Ovary (tissue), 9 donors: ENCODE results near the gene HIBADH. TPM values are rescaled to one million over a fixed set of nuclear protein-coding genes. Genes with fewer than 3 reads are reported as not detected.

Experiments used
- DNase-seq, 5 donors: peaks; one replicate each; pipeline ENCODE4 v3.0.0-alpha.2; 2019 to 2020
- H3K27ac ChIP-seq, 2 donors: fragments of 200-600 bp; one replicate each; pipeline versions ENCODE4 v1.5.1 to v1.8.0; 2019 to 2022
- H3K27me3 ChIP-seq: fragments of 200-600 bp; one replicate; pipeline ENCODE4 v1.8.0; 2022
- H3K36me3 ChIP-seq: fragments of 200-600 bp; sonication (generic); one replicate; pipeline ENCODE4 v1.5.1; 2019
- H3K4me1 ChIP-seq: one replicate; pipeline ENCODE4 v1.8.1; 2013; ENCODE audit warnings: mild to moderate bottlenecking, moderate library complexity; ENCODE audit not compliant: insufficient read depth
- H3K4me3 ChIP-seq: fragments of 200-600 bp; sonication (generic); one replicate; pipeline ENCODE4 v1.5.1; 2017
- H3K9me3 ChIP-seq, 2 donors: fragments of 200-600 bp in 1 of 2; sonication (generic) in 1 of 2; one replicate each; pipeline versions ENCODE4 v1.5.1 to v1.8.1; 2013 to 2019; ENCODE audit warnings: mild to moderate bottlenecking in 1 of 2, moderate library complexity in 1 of 2
- CTCF ChIP-seq, 3 donors: fragments of 450-650 bp in 2 of 3; fragments of 200-600 bp in 1 of 3; IDR thresholded peaks; one replicate each; pipeline versions ENCODE4 v1.5.1 to v1.8.0; 2016 to 2022; ENCODE audit warnings: antibody characterized with exemption in 3 of 3, mild to moderate bottlenecking in 1 of 3
- EP300 ChIP-seq: sonication (generic); formaldehyde crosslinking; IDR thresholded peaks from one replicate; pipeline ENCODE4 v1.6.1; 2017; ENCODE audit warnings: antibody characterized with exemption
- POLR2A ChIP-seq: fragments of 450-650 bp; IDR thresholded peaks from one replicate; pipeline ENCODE4 v1.6.1; 2017; ENCODE audit warnings: antibody characterized with exemption, mild to moderate bottlenecking, moderate library complexity
- WGBS, 3 donors: extraction: QIAGEN DNeasy Blood & Tissue Kit in 1 of 3; methylation state at CpG; one replicate each; pipeline versions ENCODE4 v1.1.5 to v1.1.7; 2013 to 2017; 5-methylcytosine and 5-hydroxymethylcytosine counted together
- intact Hi-C, 4 donors: fragments of 100-400 bp; cut with DNase I; formaldehyde crosslinking; loops; one replicate each; pipeline versions ENCODE4 v1.11.0 to v1.15.1; 2022 to 2023
- polyA plus RNA-seq, 2 donors: library from polyadenylated mRNA; stranded (reverse); fragments of 200-250 nt in 1 of 2; fragments of 350-450 nt in 1 of 2; fragmentation: Illumina TruSeq in 1 of 2; extraction: RNeasy Lipid Tissue Mini Kit (QIAGEN cat#74804) in 1 of 2; gene quantifications; one replicate each; pipeline ENCODE4 v1.2.3, GENCODE V29; 2013 to 2014
- total RNA-seq, 7 donors: library from RNA; depleted of rRNA in 2 of 7; stranded (reverse); fragments of >200 nt in 2 of 7; fragmentation: NEBNext Ultra II Directional in 3 of 7; extraction: Animal tissue kit (Norgen Biotek cat#: 25700) in 3 of 7; gene quantifications; one replicate each; pipeline versions ENCODE4 v1.1.0 to v1.2.4, GENCODE V29; 2016 to 2023
- donor health status: DM: no; HTN: no; CAD: no; lungs with moderate emphysema.
- donor health status: DM: no; HTN: no; CAD: no.
- donor health status: Bipolar disorder and iron deficiency.
- donor health status: DM: yes; HTN: yes; CAD: no.
- donor health status: DM: no; HTN: no; CAD: no.
- donor health status: DM: yes; HTN: yes; CAD: no.

The HIBADH gene
- total and polyA plus RNA-seq, 9 donors, result 24.4 to 76.0 (median 36.9) TPM

DNA sequence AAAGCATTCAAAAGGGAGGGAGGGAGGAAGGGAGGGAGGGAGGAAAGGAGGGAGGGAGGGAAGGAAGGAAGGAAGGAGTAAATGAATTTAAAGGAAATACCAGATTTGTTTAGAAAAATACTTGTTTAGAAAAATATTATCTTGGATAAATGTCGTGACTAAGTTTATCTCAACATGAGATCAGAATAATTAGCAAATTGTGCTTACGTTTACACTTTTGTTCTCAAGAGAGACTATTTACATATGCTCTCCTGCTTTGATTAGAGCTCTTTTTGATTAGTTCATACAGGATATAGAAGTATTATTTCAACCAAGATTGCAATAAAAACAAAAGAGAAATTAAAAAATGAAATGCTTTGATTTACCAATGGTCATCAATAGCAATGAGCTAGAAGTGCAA, 186.2 kb downstream of the HIBADH start:
- TF ChIP-seq CTCF (IDR thresholded peaks at IDR 0.05), result no peak
- no peak for TF ChIP-seq EP300
- no peak for TF ChIP-seq POLR2A
- Histone ChIP-seq H3K27ac (no peak overlapping the region), H3K9me3 (no peaks in the 10 kb centered on the region), H3K4me1 (no peaks in the 10 kb centered on the region), H3K36me3 (no peaks in the 10 kb centered on the region), H3K27me3 (no peaks in the 10 kb centered on the region), H3K4me3 (no peak overlapping the region)
- DNase-seq, result no peak
- intact Hi-C loops, result no loop called here
- WGBS, 3 donors, result 10 to 21% (median 19%) methylated on average over 2 of the region's 2 CpGs

Other genes with a start within 250 kb of the HIBADH start
- 100 to 1,000 TPM in 3 of 7 donors, 10 to 100 TPM in 4; 70.3 to 106 (median 96.9) TPM for gene TAX1BP1, start 77.3 kb upstream of the HIBADH start, total RNA-seq
- gene TAX1BP1, start 77.3 kb upstream of the HIBADH start, polyA plus RNA-seq, result 10 to 100 TPM; 69.3 to 83.7 TPM